GM18868 (cell line): ENCODE results near the gene CA11.
"Not testable (repeated sequence)": the region's sequence is repeated elsewhere in the genome, so short reads cannot be mapped to it uniquely, and the experiment has no call there.

ENCODE experiments used
- ATAC-seq: cut with Tn5 transposase; IDR thresholded peaks from one replicate; pipeline ENCODE4 v1.9.1; 2021; ENCODE audit warnings: mild to moderate bottlenecking, moderate library complexity; ENCODE audit not compliant: unreplicated experiment

CA11 gene

GRCh38 chr19:48670699-48671445 is 24.9 kb upstream of the CA11 start:
- no peak for ATAC-seq

DNA sequence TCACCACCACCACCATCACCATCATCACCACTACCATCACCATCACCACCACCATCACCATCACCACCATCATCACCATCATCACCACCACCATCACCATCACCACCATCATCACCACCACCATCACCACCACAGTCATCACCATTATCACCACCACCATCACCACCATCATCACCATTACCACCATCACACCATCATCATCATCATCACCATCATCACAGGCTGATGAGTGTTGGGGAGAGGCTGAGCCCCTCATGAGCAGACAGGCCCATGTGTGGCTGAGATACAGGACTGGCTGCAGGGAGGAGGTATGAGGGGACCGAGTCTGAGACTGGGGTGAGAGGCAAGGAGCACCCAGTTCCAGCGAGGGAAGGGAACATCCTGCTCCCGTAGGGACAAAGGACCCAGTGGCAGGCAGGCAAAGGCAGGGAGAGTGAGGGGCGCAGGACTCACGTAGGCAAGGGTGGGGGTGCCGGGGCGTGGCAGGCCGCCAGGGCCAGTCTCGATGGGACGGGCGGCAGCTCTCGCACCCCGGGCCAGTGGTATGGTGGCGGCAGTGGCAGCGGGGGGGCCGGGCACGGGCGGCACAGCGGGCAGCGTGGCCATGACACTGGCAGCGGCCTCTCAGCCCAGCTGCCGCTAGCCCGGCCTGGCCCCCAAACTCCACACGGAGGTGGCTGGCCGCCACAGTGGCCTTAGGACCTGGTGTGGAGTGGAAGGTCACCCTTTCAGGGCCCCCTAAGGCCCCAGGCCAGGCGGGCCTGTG is 24.1 kb upstream of the CA11 start:
- ATAC-seq = no peak

DNA sequence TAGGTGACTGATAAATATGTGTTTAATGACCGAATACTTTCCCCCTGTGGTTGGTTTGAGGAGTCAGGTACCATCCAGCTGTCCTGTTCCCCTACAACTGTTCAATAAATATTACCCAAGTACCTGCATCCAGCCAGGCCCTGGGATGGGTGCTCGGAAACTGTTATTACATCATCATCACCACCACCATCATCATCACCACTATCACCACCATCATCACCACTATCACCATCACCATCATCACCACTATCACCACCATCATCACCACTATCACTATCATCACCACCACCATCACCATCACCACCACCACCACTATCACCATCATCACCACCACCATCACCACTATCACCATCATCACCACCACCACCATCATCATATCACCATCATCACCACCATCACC is 22.8 kb upstream of the CA11 start:
- ATAC-seq = no peak

DNA sequence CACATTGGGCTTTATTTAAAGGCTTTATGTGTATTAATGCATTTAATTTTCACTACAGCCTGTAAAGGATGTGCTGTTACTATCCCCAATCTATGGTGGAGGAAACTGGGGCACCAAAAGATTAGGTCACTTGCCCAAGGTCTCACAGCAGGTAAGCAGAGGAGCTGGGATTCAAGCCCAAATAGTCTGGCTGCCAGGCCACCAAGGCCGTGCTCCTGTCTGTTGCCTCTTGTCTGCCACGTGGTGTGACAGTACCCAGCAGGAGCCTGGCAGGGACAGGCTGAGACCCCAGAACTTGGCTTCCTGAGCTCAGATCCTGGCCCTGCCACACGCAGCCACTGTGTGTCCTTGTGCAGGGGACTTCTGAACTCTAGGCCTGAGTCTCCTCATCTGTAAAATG is 22.3 kb upstream of the CA11 start:
- ATAC-seq = no peak

DNA sequence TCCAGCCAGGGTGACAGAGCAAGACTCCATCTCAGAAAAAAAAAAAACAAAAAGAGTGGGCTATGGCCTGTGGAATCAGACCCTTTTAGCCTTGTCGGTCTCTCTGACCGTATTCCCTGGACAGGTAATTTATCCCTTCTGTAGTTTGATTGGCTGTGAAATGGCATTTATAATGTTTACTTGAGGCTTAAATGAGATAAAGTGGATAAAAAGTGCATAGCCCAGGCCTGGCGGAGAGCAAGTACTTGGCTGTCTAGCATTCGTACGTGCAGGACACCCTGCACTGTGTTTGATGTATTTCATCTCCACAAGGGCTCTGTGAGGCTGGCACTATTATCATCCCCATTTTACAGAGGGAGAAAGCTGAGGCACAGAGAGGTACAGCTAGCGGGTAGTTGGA is 19.8 kb upstream of the CA11 start:
- no peak for ATAC-seq

DNA sequence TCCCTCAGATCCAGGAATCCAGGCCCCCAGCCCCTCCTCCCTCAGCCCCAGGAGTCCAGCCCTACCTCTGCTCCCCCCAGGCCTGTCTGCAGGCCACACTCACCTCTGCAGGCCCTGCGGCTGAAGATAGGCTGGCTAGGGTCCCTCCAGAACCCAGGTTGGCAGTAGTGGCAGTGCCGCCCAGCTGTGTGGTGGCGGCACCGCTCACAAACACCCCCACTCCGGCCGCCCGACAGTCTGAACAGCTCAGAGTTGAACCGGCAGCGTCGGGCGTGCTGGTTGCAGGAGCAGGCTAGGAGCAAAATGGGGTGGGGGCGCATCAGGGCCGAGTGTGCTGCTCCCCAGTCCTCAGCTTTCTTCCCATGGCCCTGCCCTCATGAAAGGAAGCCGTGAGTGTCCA is 18.5 kb upstream of the CA11 start:
- no peak for ATAC-seq

GRCh38 chr19:48663667-48664066 is 17.7 kb upstream of the CA11 start:
- ATAC-seq = no peak

GRCh38 chr19:48661711-48662090 is 15.7 kb upstream of the CA11 start:
- no peak for ATAC-seq

DNA sequence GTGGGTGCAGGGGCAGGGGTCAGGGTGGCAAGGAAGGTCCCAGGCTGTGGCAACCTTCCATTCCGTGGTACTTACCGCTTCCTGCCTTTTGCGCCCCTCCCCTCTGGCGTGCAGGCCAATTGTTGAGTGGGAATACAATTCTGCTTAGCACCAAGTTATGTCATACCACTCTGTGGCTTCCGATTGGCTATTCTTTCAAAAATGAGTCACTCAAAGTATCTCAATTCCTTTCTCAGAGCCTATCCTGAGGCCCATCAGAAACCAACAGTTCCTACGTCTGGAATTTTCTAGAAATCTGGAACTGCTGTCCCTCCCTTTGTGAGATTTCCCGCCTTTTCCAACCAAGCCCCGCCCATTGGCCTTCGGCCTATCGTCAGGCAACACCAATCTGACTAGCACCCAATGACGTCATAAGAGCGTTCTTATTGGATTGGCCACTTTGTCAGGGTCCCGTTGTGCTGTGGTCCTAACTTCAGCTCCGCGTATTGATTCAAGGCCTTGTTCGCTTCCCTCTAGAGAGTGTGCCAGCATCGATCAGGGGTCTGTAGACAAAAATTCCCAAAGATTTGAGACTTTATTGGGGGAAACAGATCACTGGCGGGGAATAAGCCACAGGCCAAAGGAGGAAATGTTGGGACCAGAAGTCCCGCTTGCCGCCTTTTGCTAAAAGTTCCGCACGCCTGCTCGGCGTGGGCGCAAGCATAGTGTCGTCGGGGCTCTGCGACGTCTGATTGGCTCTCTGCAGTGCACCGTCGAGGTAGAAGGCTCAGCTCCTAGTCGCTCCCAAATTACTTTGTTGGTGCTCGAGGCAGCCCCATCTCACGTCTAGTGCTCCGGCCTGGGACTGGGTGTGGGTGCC is 15.1 kb upstream of the CA11 start:
- ATAC-seq = no peak

- ATAC-seq = no peak
These were observed 13.8 kb upstream of the CA11 start for GRCh38 chr19:48659768-48660167.

- ATAC-seq = no peak
These were observed 12.5 kb upstream of the CA11 start for GRCh38 chr19:48658483-48658882.

- ATAC-seq = not testable (repeated sequence)
These were observed 11.8 kb upstream of the CA11 start for GRCh38 chr19:48657828-48658227.

DNA sequence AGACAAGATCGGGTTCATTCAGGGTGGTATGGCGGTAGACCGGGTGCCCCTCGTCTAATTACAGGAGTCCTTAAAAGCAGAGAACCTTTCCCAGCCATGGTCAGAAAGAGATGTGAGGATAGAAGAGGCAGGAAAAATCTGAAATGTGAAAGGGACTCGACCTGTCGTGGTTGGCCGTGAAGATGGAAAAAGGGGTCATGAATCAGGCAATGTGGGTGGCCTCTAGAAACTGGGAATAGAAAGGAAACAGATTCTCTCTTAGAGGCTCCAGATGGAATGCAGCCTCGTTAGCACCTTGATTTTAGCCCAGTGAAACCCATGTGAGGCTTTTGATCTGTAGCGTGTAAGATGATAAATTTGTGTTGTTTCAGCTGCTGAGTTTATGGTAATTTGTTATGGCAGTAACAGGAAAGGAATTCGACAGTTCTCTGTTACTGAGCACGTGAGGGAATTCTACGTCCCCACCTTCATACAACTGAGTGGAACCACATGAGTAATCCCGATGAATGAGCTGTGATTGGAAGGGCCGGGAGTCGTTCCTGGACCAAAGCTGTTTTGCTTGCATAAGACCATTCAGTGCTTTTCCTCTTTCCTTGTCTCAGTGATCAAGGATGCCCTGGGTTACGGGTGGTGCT is 11.0 kb upstream of the CA11 start:
- no peak for ATAC-seq

GRCh38 chr19:48654299-48655059 is 8.5 kb upstream of the CA11 start:
- ATAC-seq = no peak

DNA sequence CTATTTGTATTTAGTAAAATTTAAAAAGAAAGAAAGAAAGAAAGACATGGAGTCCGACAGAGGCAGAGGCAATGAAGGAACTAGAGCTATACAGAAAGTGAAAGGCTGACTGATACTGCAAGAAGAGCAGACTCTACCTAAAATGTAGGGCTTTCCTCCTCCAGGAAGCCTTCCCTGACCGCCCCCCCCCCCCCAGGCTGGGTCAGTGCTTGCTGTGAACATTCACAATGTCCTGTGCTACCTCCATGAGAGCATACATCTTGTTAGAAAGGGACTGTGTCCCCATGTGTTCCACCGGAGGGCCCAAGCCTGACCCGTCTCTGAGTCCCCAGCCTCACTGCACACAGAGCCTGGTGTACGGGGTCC is 5.7 kb upstream of the CA11 start:
- no peak for ATAC-seq

GRCh38 chr19:48650974-48651682 is 5.1 kb upstream of the CA11 start:
- ATAC-seq = no peak

- no peak for ATAC-seq
These were observed 2.1 kb upstream of the CA11 start for GRCh38 chr19:48648134-48648533.

- no peak for ATAC-seq
These were observed 782 bp upstream of the CA11 start for GRCh38 chr19:48646722-48647216.

DNA sequence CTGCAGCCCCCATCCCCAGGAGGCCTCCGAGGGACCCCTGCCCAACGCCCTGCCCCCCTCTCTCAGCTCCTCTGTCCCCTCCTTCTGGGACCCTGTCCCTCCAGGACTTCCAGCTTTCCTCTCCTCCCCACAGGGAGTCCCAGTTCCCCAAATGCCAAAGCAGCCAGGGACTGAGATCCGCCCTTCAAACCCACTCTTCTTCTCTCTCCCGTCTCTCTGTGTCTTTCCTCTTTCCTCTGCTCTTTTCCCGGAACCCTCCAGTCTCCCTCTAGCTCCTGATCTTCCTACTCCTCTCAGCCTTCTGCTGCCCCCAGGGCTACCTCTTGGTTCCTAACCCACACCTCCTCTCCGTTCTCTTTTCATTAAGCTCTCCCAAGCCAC is 377 bp downstream of the CA11 start:
- ATAC-seq = no peak
